ENCODE measurements around the gene PCMT1. TPM values are rescaled to one million over a fixed set of nuclear protein-coding genes. Genes with fewer than 3 reads are reported as not detected.
"Not testable (repeated sequence)": the region's sequence is repeated elsewhere in the genome, so short reads cannot be mapped to it uniquely, and the experiment has no call there.

The PCMT1 gene
- total and polyA plus RNA-seq, 3 donors from 2014 or later: 192 to 220 (median 196) TPM

- Histone ChIP-seq H3K9me3 (no peaks in the 10 kb centered on the region), H3K4me3 (no peak overlapping the region), H3K27me3 (no peaks in the 10 kb centered on the region), H3K4me1 (no peaks in the 10 kb centered on the region), H3K36me3 (ENCODE audit: low read depth, missing control alignments) (no peaks in the 10 kb centered on the region), H3K27ac (no peak overlapping the region)
- 64 to 79% methylated on average over 7 of the region's 7 CpGs for WGBS, 2 donors
- DNase-seq: peak; percentile 53
- intact Hi-C loops (cut with DNase I; ENCODE audit: low total_unique reads): no loop called here
- no peak for TF ChIP-seq POLR2A (IDR thresholded peaks at IDR 0.05)
These were observed 96.8 kb downstream of the PCMT1 start for GRCh38 chr6:149846321-149846720.

GRCh38 chr6:149847939-149848267 lies 98.4 kb downstream of the PCMT1 start:
- intact Hi-C loops (cut with DNase I; ENCODE audit: low total_unique reads): no loop called here
- no peak overlapping the region for H3K27ac ChIP-seq
- 89 to 92% methylated on average over 4 of the region's 4 CpGs for WGBS, 2 donors
- TF ChIP-seq CTCF (IDR thresholded peaks at IDR 0.05): no peak
- no peak for TF ChIP-seq POLR2A (IDR thresholded peaks at IDR 0.05)
- no peaks in the 10 kb centered on the region for H3K36me3 ChIP-seq (ENCODE audit: low read depth, missing control alignments)
- H3K4me3 ChIP-seq: no peak overlapping the region
- H3K9me3 ChIP-seq: no peaks in the 10 kb centered on the region
- H3K4me1 ChIP-seq: no peaks in the 10 kb centered on the region
- H3K27me3 ChIP-seq: no peaks in the 10 kb centered on the region
- no peak for DNase-seq

- H3K9me3 ChIP-seq; H3K36me3 ChIP-seq (ENCODE audit: low read depth, missing control alignments); intact Hi-C loops (cut with DNase I; ENCODE audit: low total_unique reads); DNase-seq; H3K27me3 ChIP-seq; H3K4me3 ChIP-seq; H3K4me1 ChIP-seq; H3K27ac ChIP-seq: not testable (repeated sequence)
- WGBS, 2 donors: 84 to 91% methylated on average over 4 of the region's 4 CpGs
These were observed 98.8 kb downstream of the PCMT1 start for GRCh38 chr6:149848343-149848742.

GRCh38 chr6:149851461-149852110 lies 102.0 kb downstream of the PCMT1 start:
- Histone ChIP-seq H3K27me3 (no peaks in the 10 kb centered on the region), H3K36me3 (ENCODE audit: low read depth, missing control alignments) (no peaks in the 10 kb centered on the region), H3K9me3 (no peaks in the 10 kb centered on the region), H3K27ac (no peak overlapping the region), H3K4me1 (no peaks in the 10 kb centered on the region), H3K4me3 (no peak overlapping the region)
- 93 to 94% methylated on average over 5 of the region's 5 CpGs for WGBS, 2 donors
- TF ChIP-seq POLR2A (IDR thresholded peaks at IDR 0.05) (no peak), CTCF (IDR thresholded peaks at IDR 0.05) (no peak)
- intact Hi-C loops (cut with DNase I; ENCODE audit: low total_unique reads): no loop called here
- DNase-seq: no peak

GRCh38 chr6:149852180-149852579 lies 102.6 kb downstream of the PCMT1 start:
- WGBS, 2 donors: 88 to 92% methylated on average over 5 to 6 of the region's 6 CpGs
- H3K27ac ChIP-seq: no peak overlapping the region

More at GRCh38 chr6:149852180-149852579, 102.6 kb downstream of the PCMT1 start:
- no peak overlapping the region for H3K4me3 ChIP-seq
- DNase-seq: no peak
- no peaks in the 10 kb centered on the region for H3K9me3 ChIP-seq
- no peak for TF ChIP-seq CTCF (IDR thresholded peaks at IDR 0.05)
- no peak for TF ChIP-seq POLR2A (IDR thresholded peaks at IDR 0.05)
- H3K27me3 ChIP-seq: no peaks in the 10 kb centered on the region
- no peaks in the 10 kb centered on the region for H3K4me1 ChIP-seq
- no peaks in the 10 kb centered on the region for H3K36me3 ChIP-seq (ENCODE audit: low read depth, missing control alignments)
- intact Hi-C loops (cut with DNase I; ENCODE audit: low total_unique reads): no loop called here

Measured in testis (tissue), 3 donors.